ENCODE measurements around the gene MRPL40.
"Not testable (repeated sequence)": the region's sequence is repeated elsewhere in the genome, so short reads cannot be mapped to it uniquely, and the experiment has no call there.

Gene MRPL40

DNA sequence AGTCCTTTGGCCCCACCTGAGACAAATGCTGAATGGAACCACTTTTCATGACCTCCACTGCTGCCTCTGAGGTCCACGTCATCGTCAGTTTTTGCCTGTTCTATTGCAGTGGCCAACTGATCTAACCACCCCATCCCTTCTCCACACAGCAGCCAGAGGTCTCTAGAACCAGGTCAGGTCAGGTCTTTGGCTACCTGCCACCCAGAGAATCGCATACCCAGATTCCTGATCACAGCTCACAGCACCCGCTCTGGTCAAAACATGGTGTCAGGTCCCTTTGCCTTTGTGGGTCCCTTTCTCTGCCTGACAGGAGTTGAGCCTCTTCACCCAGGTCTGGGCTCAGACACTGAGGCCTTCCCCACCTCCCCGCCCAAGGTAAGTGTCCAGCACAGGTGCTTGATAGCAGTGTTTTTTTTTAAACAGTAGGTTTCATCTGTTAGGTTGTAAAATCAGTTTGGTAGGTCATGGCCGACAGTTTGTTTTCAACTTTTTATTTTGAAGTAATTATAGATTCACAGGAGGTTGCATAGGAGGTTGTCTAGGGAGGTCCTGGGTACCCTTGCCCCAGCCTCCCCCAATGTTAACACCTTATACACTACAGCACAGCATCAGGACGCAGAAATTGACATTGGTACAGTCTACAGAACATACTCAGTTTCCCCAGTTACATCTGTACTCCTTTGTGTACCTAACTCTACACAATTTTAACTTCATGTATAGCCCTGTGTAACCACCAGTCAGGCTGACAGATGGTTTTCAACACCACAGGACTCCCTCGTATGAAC, 8.3 kb downstream of the MRPL40 start:
- no peak for DNase-seq (ENCODE audit: low read depth)

DNA sequence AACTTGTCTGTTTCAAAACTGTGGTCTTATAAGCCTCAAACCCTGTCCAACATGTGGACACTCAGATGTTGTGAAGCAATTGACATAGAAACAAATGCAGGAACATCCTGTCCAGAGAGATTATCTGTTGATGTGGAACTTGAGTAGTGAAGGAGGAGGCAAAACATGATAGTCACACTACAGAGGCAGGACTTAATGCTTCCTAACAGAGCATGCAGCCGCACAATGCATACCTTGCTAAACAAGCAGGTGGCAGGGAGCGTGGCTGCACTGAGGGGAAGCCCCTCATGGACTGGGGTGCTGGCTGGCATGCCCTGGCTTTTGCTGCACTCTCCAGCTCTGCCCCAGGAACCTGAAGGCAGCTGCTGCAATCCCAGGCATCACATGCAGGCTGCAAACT, 9.8 kb downstream of the MRPL40 start:
- no peak for DNase-seq (ENCODE audit: low read depth)

DNA sequence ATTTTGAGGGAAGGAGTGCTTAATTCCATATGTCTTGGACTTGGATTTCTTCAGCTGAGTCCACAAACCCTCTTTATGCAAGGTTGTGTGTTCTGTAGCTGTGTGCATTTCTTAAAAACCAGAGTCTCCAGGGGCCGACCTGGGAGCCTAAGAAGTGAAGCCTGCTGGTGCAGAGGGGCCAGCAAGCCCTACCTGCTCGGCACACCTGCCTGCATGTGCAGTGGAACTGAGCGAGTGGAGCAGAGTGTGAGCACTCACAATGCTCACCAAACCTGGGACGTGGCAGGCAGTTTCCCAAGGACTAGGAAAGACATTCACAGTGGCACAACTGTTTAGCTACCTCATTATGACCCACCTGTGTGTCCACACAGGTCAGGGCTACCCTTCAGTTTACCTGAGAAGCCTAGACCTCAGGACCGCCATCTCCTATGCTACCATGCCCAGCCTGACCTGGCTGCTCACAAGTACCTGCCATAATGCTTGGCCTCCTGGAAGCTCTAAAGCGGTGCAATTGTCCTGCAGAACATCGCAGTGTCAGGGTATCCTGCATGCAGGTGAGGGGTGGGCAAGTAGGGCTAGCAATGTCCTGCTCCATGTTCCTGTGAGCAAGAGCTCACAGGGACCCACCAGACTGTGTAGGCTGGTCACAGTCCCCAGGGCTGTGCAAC, 11.3 kb downstream of the MRPL40 start:
- DNase-seq (ENCODE audit: low read depth), result no peak

DNA sequence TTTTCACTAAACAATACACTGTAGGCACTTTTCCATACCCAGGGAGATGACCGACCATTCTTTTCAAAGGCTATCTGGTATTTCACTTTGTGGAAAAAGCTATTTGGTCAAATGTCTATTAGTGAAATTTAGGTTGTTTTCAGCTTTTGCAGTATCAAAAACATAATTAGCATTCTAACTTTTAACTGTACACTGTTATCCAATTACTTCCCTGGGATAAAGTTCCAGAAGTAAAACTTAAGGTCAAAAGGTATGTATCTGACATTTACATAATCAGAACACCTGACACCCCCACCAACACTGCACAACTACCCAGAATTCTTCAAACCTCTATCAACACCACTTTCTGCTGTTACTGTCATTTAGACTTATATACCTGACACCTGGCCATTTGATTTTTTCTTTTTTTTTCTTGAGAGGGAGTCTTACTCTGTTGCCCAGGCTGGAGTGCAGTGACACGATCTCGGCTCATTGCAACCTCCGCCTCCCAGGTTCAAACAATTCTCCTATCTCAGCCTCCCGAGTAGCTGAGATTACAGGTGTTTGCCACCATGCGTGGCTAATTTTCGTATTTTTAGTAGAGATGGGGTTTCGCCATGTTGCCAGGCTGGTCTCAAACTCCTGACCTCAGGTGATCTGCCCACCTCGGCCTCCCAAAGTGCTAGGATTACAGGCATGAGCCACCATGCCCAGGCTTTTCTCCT, 13.1 kb downstream of the MRPL40 start:
- not testable (repeated sequence) for DNase-seq (ENCODE audit: low read depth)

DNA sequence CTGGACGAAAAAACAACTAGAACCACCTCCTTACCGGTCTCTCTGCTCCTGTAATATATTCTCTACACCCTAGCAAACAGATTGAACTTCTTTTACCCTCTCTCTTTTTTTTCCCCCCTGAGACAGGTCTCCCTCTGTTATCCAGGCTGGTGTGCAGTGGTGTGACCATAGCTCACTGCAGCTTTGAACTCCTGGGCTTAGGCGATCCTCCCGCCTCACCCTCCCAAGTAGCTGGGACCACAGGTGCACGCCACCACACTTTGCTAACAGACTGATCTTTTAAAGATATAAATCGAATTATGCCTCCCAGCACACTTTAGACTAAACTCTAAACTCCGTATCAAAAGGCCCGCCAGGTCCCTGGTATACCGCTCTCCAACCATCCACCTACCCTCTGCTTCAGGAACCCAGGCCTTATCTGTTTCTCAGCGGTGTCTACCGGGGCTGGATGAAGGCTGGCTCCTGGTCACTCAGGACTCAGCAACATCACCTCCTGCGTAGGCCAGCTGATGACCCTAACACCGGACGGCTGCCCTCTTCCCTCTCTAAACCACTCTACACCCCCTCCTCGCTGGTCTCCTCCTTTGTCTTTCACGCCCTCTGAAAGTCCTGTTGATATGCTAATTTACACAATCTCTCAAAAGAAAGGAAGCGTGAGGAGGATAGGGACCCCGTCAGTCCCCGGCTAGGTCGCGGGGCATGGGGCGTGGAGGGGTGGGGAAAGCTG, 14.4 kb downstream of the MRPL40 start:
- DNase-seq (ENCODE audit: low read depth), result no peak

DNA sequence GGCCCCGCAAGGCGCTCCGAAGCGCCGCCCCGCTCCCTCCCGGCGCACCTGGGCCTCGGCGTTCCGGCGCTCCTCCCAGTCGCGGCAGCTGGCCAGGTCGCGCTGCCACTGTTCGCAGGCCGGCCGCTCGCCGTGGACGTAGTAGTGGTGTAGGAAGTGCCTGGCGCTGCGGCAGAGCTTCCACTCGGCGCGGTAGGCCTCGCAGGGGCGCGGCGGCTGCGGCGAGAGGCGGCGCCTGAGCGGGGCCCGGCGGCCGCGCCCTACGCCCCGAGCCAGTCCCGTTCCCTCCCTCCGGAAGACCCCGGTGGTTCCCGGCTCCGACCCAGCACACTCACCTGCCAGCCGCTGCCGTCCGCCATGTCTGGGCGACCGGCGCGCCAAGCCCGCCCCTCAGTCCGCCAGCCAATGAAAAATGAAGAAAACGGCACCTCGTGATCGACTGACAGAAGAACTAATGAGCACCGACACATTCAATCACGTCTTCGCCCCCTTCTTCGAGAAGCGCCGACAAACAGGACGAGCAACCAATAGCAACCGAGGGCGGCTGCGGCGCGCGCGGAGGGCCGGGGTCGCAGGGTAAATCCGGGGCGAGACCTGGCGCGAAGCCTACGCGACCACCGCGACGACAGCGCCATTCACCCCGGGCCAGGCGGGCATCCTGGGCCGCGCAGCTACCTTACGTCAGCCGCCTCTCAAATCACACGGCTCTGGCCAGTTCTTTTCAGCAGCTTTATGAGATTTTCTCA, 15.2 kb downstream of the MRPL40 start, which contains the start of gene C22orf39:
TSS of gene C22orf39 (minus strand) at position 382 of the 746 bp plus-strand sequence. CDS start at position 359, 23 bp downstream.
- peak; percentile 84 for DNase-seq (ENCODE audit: low read depth)

DNA sequence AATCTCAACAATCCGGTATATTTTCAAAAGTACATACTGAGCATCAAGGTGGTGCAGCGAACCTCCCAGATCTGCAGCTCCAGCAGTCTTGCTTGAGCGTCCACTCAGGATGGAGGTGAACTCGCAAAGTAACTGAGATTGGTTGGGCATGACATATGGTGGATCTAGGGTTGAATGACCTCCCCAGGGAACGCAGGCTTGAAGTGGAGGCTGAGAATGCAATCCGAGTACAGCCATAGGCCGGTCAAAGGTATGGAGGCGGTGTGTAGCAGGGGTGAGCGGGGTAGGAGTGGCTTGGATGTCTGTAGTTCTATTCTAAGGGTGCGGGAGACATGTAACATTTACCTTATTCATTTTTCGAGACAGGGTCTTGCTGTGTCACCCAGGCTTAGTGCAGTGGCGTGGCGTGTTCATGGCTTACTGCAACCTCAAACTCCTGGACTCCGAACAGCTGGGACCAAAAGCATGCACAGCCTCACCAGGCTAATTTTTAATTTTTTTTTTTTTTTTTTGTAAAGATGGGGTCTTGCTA, 15.8 kb downstream of the MRPL40 start:
- DNase-seq (ENCODE audit: low read depth), result peak; percentile 7

DNA sequence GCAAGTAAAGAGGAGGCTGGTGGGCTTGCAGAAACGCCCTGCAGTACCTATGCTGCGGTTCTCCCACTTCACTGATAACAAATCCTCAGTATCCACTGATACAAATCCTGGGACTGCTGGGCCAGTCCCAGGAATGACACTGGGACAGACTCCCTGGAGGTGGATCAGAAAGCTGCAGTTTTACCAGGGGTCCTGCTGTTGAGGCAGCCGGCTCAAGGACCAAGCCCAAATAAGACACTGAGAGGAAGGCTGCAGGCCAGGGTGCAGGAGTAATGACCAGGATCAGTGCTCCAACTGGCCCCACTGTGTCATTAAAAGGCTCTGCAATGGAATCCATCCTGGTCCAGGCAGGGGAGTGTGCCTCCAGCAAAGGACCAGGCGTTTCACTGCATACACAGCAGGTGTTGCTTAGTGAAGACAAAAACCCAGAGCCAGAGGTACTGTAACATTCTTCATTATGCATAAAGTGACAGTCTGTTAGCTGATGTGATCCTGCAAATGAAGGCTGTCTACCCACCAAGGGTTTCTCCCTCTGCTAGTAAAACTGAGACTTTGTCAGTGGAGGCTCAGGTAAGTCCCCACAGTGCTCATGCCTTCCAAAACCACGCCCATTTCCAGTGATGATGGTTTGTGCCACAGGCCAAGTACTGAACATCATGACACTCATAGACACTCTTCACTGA, 16.5 kb downstream of the MRPL40 start:
- no peak for DNase-seq (ENCODE audit: low read depth)

DNA sequence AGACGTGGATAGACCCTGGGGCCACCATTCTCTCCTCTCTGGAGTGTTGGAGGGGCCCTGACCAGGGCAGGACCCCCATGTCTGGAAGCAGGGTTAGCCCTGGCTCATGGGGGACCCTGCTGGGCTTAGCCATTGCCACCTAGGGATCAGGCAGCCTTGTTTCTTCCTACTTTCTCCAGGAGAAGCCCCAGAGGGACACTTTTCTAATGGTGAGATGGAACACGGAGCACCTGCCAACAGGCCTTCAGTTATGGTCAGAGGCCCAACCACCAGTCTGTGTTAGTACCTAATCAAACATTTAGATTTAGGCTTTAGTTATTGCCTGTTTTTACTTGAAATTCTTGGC, 17.1 kb downstream of the MRPL40 start:
- DNase-seq (ENCODE audit: low read depth), result no peak

DNA sequence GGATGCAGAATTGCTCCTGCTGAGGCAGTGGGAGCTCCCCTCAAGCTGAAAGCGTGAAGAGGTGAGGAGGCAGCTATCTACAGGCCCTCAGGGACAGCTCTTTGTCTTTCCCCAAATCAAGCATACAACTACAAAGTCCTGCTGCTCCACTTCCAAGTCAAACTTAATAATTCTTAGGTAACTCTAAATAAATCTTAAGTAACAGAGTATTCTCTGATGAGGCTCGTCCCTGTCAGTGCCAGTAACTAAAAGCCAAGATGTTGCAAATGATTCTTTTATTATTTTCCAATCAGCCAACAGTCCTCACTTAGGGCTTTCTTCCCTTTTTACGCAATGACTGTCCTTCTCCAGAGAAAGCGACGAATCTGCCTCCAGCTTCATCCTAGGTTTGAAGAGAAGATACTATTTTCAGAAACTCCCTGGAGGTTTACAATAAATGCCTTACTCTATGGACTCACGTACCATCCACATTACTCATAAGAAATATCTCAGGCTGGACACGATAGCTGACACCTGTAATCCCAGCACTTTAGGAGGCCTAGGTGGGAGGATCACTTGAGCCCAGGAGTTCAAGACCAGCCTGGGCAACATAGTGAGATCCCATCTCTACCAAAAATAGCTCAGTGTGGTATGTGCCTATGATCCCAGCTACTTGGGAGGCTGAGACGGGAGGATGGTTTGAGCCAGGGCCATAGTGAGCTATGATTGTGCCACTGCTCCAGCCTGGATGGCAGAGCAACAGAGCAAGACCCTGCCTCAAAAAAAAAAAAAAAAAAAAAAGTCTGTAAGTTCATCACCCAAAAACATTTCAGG, 18.2 kb downstream of the MRPL40 start:
- DNase-seq (ENCODE audit: low read depth), result no peak

DNA sequence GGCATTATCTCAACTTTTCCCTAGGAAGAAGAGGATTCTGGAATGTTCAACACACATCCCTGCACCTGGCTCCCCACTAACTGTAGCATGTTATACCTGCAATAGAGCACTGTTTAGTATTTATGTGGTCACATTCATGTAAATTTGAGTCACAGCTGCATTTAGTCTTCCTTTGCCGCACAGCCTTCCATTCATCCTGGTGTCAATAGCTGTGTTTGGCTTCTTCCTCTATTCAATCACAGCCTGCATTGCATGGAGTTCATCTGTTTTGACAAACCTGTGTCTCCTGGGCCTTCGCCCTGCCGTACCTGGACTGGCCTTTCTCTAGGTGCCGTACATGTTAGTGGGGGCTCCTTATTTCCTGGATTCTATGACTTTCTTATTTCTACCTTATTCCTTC, 19.2 kb downstream of the MRPL40 start:
- DNase-seq (ENCODE audit: low read depth), result no peak

DNA sequence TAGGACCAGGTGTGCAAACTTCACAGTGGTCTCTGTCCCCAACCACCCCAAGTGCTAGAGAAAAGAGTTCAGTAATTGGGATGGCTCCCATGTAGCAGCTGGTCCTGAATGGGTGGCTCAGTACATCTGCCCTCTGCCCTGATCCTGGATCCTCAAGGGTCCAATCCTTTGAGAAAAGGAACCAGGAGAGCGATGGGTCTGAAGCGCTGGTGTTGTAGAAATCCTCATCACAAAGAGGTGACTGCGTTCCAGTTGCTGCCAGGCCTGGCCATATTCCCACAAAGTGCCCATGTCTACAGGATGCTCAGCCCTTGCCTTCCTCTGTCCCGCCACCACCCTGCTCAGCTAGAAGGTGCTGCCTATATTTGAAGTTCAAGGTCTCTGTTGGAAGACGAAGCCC, 21.4 kb downstream of the MRPL40 start:
- no peak for DNase-seq (ENCODE audit: low read depth)

DNA sequence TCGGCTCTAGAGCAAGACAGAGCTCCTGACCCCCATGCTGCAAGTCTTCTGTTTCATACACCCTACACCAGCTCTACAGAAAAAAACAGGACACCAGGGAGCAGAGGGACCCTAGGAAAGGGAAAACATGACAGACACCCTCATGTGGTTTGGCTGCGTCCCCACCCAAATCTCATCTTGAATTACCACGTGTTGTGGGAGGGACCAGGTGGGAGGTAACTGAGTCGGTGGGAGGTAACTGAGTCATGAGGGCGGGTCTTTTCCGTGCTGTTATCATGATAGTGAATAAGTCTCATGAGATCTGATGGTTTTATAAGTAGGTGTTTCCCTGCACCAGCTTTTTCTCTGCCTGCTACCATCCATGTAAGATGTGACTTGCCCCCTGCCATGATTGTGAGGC, 21.8 kb downstream of the MRPL40 start:
- DNase-seq (ENCODE audit: low read depth), result no peak

DNA sequence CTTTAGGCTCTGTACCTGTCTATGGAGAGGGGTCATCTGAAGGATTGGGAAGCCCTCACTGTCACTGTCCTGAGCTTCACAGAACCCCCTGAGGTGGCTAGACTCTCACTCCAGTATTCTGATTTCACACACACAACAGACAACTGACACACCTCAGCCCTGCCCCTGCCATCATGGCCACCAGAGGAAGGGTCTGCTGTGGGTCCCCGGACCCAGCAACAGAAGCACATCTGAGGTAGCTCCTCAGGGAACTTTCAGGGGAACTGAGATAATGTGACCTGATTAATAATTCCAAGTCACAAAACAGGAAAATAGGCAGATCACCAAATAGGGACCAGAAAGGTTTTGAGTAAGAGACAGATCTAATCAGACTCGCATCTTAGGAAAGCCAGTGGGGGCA, 22.7 kb downstream of the MRPL40 start:
- DNase-seq (ENCODE audit: low read depth), result no peak

DNA sequence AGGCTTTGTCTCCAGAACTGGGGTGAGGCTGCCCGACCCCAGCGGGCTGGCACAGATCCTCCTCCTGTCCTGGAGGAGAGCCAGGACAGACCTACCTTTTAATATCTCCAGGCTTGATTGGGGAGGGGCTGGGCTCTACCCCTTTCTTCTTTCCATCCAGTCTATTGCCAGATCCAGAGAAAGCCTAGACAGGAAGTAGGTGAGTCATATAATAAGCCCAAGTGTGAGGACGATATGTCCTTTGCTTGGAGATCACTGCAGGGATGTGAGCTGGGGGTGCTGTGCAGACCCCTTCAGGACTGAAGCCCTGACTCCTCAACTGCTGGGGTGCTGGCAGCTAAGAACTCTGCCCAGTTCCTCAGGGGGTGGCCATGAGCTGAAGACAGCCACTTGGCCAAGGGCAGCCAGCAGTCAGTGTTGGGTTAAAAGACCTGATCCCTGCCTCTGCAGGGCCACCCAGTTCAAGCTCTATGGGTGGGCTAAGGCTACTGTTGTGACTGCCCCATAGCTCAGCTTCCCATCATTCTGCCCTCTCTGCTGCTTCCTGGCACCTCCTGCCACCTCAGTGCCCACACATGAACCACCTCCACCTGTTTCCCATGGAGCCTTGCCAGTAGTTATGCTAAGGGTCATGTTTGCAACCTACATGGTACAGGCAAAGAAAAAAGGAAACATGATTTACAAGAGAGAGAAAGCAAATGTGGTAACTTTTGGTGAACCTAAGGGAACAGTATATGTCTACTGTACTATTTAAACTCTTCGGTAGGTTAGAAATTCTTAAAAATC, 23.4 kb downstream of the MRPL40 start:
- DNase-seq (ENCODE audit: low read depth), result no peak

DNA sequence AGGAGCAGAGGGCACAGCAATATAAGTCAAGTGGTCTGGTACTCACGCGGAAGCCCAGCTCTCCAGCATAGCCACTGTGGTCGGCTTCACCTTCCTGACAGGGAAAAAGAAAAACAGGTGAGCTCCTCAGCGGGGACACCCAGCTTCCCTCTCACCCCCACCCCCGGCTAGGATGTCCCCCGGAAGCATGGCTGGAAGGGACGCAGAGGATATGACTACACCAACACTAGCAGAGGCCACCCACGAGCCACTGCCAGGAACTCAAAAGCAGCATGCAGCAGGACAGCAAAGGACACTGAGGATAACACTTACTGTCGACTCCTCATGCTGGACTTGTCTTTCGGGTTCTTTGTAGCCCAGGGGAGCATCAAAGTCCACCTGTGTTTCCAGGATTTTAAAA, 24.2 kb downstream of the MRPL40 start:
- no peak for DNase-seq (ENCODE audit: low read depth)

DNA sequence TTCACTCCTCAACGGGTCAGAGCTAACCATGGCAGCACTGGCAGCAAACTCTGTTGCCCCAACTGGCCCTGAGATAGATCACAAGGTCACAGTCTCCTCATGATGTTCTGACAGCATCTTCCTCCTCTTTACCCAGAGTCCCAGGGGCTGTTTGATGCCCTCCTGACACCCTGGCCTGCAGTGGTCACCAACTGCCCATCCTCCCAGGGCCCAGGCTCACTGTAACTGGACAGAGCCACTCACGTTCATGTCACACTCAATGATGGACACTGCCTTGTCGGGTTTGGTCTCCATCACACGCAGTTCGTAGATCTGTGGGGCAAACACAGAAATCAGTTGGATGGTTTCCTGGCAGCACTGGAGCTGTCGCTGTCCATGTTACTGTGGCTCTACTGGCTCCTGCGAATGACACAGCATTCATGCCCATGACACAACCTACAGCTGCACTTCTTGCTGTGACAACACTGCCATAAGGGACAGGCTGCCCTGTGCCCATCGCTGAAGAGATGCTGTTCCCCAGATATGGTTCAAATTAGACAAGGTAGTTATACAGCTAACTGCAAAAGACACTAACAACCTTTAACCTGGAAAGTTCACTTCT, 25.6 kb downstream of the MRPL40 start:
- no peak for DNase-seq (ENCODE audit: low read depth)

DNA sequence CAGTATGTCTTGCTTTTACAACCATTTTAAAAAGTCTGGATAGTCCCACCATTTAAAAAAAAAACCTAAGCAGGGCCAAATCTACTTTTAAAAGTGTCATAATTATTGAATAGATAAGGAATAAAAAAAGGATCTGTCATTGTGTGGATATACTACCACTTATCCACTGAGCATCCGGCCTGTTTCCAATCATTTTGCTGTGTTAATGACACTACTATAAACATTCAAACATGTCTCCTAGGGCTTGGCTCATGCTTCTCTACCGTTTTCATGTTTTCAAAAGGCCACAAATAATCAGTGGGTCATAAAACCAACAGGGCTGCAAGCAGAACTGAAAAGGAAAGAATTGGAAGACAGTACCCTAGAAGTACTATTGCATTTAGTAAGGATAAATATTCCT, 27.7 kb downstream of the MRPL40 start:
- no peak for DNase-seq (ENCODE audit: low read depth)

DNA sequence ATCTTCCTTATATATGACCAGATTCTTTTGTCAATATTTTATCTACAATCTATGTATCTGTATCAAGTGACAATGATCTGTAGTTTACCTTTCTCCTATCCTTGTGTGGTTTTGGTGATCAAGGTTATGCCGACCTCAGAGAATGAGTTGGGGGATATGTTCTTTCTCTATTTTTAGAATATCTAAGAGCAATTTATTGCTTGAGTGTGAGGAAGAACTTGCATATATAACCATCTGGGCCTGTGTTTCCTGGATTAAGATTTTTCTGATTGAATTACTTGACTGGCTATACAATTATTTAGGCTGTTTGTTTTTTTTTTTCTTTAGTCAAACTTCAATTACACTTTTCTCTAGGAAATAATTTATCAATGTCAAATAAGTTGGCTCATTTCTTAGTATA, 29.2 kb downstream of the MRPL40 start:
- no peak for DNase-seq (ENCODE audit: low read depth)
